NOMO-1 treated with DMSO at 0.1 percent for 48 hours (cell line): ENCODE data around the gene DPH5.
"Not testable (repeated sequence)": the region's sequence is repeated elsewhere in the genome, so short reads cannot be mapped to it uniquely, and the experiment has no call there.

Experiments used
- DNase-seq: peaks from one replicate; lab custom pipeline; 2025; ENCODE audit not compliant: unreplicated experiment; lab: John Stamatoyannopoulos, UW

The DPH5 gene

DNA sequence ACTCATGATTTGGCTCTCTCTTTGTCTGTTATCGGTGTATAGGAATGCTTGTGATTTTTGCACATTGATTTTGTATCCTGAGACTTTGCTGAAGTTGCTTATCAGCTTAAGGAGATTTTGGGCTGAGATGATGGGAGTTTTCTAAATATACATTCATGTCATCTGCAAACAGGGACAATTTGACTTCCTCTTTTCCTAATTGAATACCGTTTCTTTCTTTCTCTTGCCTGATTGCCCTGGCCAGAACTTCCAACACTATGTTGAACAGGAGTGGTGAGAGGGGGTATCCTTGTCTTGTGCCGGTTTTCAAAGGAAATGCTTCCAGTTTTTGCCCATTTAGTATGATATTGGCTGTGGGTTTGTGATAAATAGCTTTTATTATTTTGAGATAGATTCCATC lies 79.5 kb downstream of the DPH5 start:
- not testable (repeated sequence) for DNase-seq

DNA sequence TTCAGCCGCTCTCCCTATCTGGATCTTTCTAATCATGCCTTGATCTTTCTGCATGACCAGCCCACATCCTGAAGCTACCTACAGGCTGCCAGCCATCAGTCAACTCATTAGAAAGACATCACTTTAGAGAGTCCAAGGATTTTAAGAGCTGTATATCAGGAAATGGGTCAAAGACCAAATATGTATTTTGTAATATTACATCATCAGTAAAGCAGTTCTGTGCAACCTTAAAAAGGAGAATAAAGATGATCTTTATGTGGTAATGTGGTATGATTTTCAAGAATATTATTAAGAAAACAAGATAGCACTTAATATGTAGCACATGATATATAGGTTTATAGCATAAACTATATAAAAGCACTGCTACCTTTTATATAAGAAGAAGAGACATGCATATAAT lies 82.1 kb downstream of the DPH5 start:
- no peak for DNase-seq

DNA sequence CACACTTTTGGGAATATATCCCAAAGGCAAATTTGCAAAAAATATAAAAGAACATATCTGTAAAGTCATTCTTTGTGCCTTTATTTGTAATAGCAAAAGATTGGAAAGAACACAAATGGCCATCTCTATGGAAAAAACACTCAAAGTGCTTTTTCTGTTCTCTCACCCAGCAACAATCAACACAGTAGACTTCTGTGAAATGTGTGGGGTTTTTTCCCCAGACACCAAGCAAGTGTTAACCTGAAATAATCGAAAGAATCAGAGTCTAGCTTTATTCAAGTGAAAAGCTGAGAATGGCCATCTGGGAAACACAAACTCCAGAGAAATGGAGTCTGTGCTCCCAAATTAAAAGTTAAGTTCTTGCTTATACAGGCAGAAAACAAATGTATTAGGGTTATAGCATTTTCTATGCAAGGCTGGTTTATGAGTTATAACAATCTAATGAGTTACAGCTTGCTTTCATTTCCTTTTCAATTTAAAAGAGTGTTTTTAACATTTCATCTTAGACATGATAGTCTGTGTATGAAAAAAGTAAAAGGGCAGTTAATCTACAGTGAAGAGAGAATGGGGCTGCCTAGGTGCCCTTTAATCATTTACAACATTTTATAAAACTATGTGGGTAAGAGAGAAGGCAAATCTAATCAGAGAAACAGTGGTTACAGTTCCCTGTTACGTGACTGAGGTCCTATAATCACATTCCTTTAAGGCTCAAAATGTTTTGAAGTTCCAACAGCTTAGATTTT lies 83.1 kb downstream of the DPH5 start:
- DNase-seq = no peak

DNA sequence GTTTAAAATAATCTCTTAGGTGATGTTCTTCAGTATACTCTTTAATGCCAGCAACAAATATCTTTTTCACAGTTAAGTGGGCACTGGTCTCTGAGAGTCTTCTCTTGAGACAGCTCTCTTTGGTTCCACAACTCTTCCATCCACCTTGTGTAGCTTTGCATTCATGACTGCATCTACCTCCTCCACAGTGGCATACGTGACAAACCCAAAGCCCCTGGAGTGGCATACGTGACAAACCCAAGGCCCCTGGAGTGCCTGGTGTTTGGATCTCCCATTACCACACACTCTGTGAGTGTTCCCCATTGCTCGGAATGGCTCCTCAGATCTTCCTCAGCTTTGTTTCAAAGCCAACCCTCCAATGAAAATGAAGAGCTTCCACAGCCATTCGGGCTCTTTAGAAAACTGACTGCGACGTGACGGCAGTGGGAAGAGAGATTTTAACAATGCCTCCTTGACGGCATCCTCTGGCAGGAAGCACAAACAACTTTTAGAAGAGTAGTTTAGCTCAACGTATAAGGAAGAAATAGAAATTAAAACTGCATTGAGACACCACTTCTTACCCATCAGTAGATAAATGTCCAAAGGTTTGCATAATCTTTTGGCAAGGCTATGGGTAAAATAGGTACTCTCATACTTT lies 83.9 kb downstream of the DPH5 start:
- no peak for DNase-seq

DNA sequence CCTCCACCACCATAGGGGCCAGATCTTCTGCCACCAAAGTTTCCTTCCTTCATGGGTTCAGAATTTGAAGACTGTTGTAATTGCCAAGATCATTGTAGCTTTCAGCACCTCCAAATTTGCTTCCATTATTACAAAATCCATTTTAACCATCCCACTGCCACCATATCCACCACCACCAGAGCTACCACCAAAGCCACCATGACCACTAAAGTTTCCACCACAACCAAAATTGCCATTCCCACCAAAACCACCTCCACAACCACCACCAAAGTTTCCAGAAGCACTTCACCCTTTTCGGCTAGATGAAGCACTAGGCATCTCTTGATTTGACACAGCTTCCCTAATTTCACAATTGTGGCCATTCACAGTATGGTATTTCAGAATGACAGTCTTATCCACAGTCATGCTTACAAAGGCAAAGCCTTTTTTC lies 84.5 kb downstream of the DPH5 start:
- no peak for DNase-seq
